Measurements from ENCODE around the gene HOXD9. TPM values are rescaled to one million over a fixed set of nuclear protein-coding genes. Genes with fewer than 3 reads are reported as not detected.

The HOXD9 gene
- total RNA-seq, 1 donor from 2014 or later: 5.7 TPM

DNA sequence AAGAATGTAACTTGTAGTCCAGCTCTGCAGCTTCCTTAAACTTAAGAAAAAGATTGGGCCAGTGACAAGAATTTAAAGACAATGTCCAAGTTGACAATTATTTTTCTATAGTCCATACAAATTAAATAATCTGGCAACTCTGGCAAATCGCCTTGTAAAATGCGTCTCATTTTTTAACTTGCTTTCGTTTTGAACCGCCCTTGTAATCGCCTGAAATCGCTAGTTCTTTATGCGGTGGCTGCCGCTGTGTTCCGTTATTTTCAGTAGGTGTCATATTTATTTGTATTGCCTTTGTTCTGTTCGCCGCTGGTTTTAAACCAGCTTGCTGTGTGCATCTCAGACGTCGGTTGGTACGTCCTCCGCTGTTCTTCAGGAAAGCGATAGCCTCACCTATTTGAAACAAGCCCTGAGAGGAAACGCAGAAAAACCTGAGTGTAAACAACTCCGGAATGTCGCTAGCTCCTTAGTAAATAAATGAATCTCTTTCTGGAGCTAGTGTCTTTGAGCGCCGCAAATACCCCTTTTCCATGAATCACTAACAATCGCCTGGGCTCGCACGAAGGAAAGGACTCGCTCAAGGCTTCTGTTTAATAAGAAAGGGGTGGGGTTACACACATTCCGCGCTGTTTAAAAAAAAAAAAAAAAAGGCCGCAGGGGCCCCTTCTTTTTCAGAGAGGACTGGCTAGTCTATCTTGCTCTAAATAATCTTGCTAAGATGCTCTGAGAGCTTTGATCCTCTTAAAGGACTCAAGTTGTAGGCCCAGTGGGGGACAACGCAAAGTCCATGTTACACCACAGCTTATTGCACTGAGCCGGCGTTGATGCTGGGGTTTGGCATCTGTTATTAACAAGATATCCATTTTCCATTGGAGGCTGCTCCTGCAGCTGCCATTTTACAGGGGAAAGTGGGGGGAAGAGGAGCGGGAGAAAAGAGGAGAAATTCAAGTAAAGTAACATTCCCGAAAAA, 10.0 kb downstream of the HOXD9 start:
- peaks cover 19 to 69% (median 29%) of the 10 kb centered on the region in 3 donors for H3K27me3 ChIP-seq (ENCODE audit: control insufficient read depth in 3 of 3, insufficient read depth in 3 of 3, low read length in 3 of 3)

GRCh38 chr2:176133389-176133788, 10.9 kb downstream of the HOXD9 start:
- H3K36me3 ChIP-seq (ENCODE audit: control insufficient read depth in 3 of 3, insufficient read depth in 3 of 3, low read length in 3 of 3): peaks cover 0 to 2% (median 0%) of the 10 kb centered on the region in 3 donors
- H3K4me1 ChIP-seq (ENCODE audit: control insufficient read depth in 3 of 3, insufficient read depth in 3 of 3, low read length in 3 of 3): peaks cover 6 to 26% (median 12%) of the 10 kb centered on the region in 3 donors
- H3K9ac ChIP-seq (ENCODE audit: low read depth in 1 of 3, low read length in 3 of 3): peak overlapping the region in 1 of 3 donors; percentile 3
- H3K27me3 ChIP-seq (ENCODE audit: control insufficient read depth in 3 of 3, insufficient read depth in 3 of 3, low read length in 3 of 3): peaks cover 13 to 65% (median 23%) of the 10 kb centered on the region in 3 donors
- H3K27ac ChIP-seq (ENCODE audit: low read depth, low read length): no peak overlapping the region
- H3K9me3 ChIP-seq (ENCODE audit: control insufficient read depth in 3 of 3, low read length in 3 of 3): no peaks in the 10 kb centered on the region
- no peak overlapping the region for H3K4me3 ChIP-seq (ENCODE audit: low read length in 3 of 3)

More for the DNA sequence above, 10.0 kb downstream of the HOXD9 start:
- no peaks in the 10 kb centered on the region for H3K9me3 ChIP-seq (ENCODE audit: control insufficient read depth in 3 of 3, low read length in 3 of 3)
- H3K36me3 ChIP-seq (ENCODE audit: control insufficient read depth in 3 of 3, insufficient read depth in 3 of 3, low read length in 3 of 3): peaks cover 0 to 2% (median 0%) of the 10 kb centered on the region in 3 donors
- peak overlapping the region; percentile 50 for H3K27ac ChIP-seq (ENCODE audit: low read depth, low read length)
- peak overlapping the region; percentile 22 to 66 (median 49) for H3K4me3 ChIP-seq (ENCODE audit: low read length in 3 of 3)
- H3K4me1 ChIP-seq (ENCODE audit: control insufficient read depth in 3 of 3, insufficient read depth in 3 of 3, low read length in 3 of 3): peaks cover 9 to 31% (median 10%) of the 10 kb centered on the region in 3 donors
- H3K9ac ChIP-seq (ENCODE audit: low read depth in 1 of 3, low read length in 3 of 3): peak overlapping the region; percentile 47 to 76 (median 60)

DNA sequence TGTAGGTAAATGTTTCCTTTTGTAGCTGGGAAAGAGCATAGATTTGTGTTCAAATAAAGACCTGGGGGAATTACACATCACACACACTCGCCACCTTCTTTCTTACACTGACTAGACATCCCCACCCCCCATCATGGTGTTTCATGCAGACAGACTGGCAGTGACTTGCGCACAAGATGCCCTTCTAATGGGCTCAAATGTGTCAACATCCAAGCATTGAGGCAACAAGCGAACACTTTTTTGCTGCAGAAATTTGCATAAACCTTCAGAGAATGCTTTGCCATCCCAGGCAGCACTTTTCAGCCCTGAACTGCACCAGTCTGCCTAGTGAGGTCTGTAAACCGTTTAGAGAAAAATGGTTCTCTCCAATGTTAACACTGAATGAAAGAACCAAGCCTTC, 11.5 kb downstream of the HOXD9 start:
- Histone ChIP-seq H3K4me3 (ENCODE audit: low read length in 3 of 3) (peak overlapping the region in 1 of 3 donors; percentile 23), H3K36me3 (ENCODE audit: control insufficient read depth in 3 of 3, insufficient read depth in 3 of 3, low read length in 3 of 3) (peaks cover 0 to 2% (median 0%) of the 10 kb centered on the region in 3 donors), H3K4me1 (ENCODE audit: control insufficient read depth in 3 of 3, insufficient read depth in 3 of 3, low read length in 3 of 3) (peaks cover 6 to 21% (median 16%) of the 10 kb centered on the region in 3 donors), H3K27me3 (ENCODE audit: control insufficient read depth in 3 of 3, insufficient read depth in 3 of 3, low read length in 3 of 3) (peaks cover 12 to 65% (median 18%) of the 10 kb centered on the region in 3 donors), H3K27ac (ENCODE audit: low read depth, low read length) (peak overlapping the region; percentile 88), H3K9ac (ENCODE audit: low read depth in 1 of 3, low read length in 3 of 3) (no peak overlapping the region), H3K9me3 (ENCODE audit: control insufficient read depth in 3 of 3, low read length in 3 of 3) (no peaks in the 10 kb centered on the region)

- Histone ChIP-seq H3K27ac (ENCODE audit: low read depth, low read length) (peak overlapping the region; percentile 88), H3K9me3 (ENCODE audit: control insufficient read depth in 3 of 3, low read length in 3 of 3) (no peaks in the 10 kb centered on the region), H3K9ac (ENCODE audit: low read depth in 1 of 3, low read length in 3 of 3) (no peak overlapping the region), H3K4me3 (ENCODE audit: low read length in 3 of 3) (no peak overlapping the region), H3K4me1 (ENCODE audit: control insufficient read depth in 3 of 3, insufficient read depth in 3 of 3, low read length in 3 of 3) (peaks cover 8 to 27% (median 21%) of the 10 kb centered on the region in 3 donors), H3K36me3 (ENCODE audit: control insufficient read depth in 3 of 3, insufficient read depth in 3 of 3, low read length in 3 of 3) (peaks cover 0 to 2% (median 0%) of the 10 kb centered on the region in 3 donors), H3K27me3 (ENCODE audit: control insufficient read depth in 3 of 3, insufficient read depth in 3 of 3, low read length in 3 of 3) (peaks cover 12 to 69% (median 21%) of the 10 kb centered on the region in 3 donors)
Observed at GRCh38 chr2:176135035-176135440, 12.5 kb downstream of the HOXD9 start.

- H3K27ac ChIP-seq (ENCODE audit: low read depth, low read length): peak overlapping the region; percentile 88
- H3K4me3 ChIP-seq (ENCODE audit: low read length in 3 of 3): peak overlapping the region; percentile 68 to 87 (median 77)
- peaks cover 0 to 2% (median 0%) of the 10 kb centered on the region in 3 donors for H3K36me3 ChIP-seq (ENCODE audit: control insufficient read depth in 3 of 3, insufficient read depth in 3 of 3, low read length in 3 of 3)
- H3K4me1 ChIP-seq (ENCODE audit: control insufficient read depth in 3 of 3, insufficient read depth in 3 of 3, low read length in 3 of 3): peaks cover 17 to 34% (median 28%) of the 10 kb centered on the region in 3 donors
- peak overlapping the region; percentile 79 to 85 (median 84) for H3K9ac ChIP-seq (ENCODE audit: low read depth in 1 of 3, low read length in 3 of 3)
- peaks cover 16 to 80% (median 17%) of the 10 kb centered on the region in 3 donors for H3K27me3 ChIP-seq (ENCODE audit: control insufficient read depth in 3 of 3, insufficient read depth in 3 of 3, low read length in 3 of 3)
- no peaks in the 10 kb centered on the region for H3K9me3 ChIP-seq (ENCODE audit: control insufficient read depth in 3 of 3, low read length in 3 of 3)
Observed at GRCh38 chr2:176136374-176137251, 14.1 kb downstream of the HOXD9 start.

DNA sequence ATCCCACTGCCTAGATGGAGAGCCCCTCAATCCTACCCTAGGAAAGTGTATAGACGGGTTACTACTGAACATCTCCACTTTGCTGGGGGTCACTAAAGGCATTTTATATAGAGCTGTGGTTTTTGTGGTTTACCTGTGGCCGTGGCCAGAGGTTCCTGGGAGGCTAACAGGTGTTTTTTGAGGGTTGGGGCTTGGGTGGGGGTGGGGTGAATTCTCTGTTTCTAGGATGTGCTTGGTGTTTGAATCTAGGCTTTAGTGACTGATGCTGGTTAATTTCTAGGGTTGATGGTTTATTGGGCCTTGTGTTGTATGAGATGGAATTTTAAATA, 14.7 kb downstream of the HOXD9 start:
- Histone ChIP-seq H3K4me1 (ENCODE audit: control insufficient read depth in 3 of 3, insufficient read depth in 3 of 3, low read length in 3 of 3) (peaks cover 17 to 34% (median 28%) of the 10 kb centered on the region in 3 donors), H3K9ac (ENCODE audit: low read depth in 1 of 3, low read length in 3 of 3) (peak overlapping the region; percentile 79 to 85 (median 84)), H3K9me3 (ENCODE audit: control insufficient read depth in 3 of 3, low read length in 3 of 3) (no peaks in the 10 kb centered on the region), H3K27me3 (ENCODE audit: control insufficient read depth in 3 of 3, insufficient read depth in 3 of 3, low read length in 3 of 3) (peaks cover 15 to 75% (median 16%) of the 10 kb centered on the region in 3 donors), H3K36me3 (ENCODE audit: control insufficient read depth in 3 of 3, insufficient read depth in 3 of 3, low read length in 3 of 3) (peaks cover 0 to under 1% (median 0%) of the 10 kb centered on the region in 3 donors), H3K27ac (ENCODE audit: low read depth, low read length) (peak overlapping the region; percentile 88), H3K4me3 (ENCODE audit: low read length in 3 of 3) (peak overlapping the region; percentile 68 to 87 (median 77))

DNA sequence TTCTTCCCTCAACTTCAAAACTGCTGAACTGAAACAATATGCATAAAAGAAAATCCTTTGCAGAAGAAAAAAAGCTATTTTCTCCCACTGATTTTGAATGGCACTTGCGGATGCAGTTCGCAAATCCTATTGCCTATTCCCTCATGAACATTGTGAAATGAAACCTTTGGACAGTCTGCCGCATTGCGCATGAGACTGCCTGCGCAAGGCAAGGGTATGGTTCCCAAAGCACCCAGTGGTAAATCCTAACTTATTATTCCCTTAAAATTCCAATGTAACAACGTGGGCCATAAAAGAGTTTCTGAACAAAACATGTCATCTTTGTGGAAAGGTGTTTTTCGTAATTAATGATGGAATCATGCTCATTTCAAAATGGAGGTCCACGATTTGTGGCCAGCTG, 15.4 kb downstream of the HOXD9 start:
- peak overlapping the region in 2 of 3 donors; percentile 5 to 48 for H3K9ac ChIP-seq (ENCODE audit: low read depth in 1 of 3, low read length in 3 of 3)
- peak overlapping the region; percentile 76 for H3K27ac ChIP-seq (ENCODE audit: low read depth, low read length)
- no peaks in the 10 kb centered on the region for H3K9me3 ChIP-seq (ENCODE audit: control insufficient read depth in 3 of 3, low read length in 3 of 3)
- H3K36me3 ChIP-seq (ENCODE audit: control insufficient read depth in 3 of 3, insufficient read depth in 3 of 3, low read length in 3 of 3): no peaks in the 10 kb centered on the region
- H3K4me3 ChIP-seq (ENCODE audit: low read length in 3 of 3): peak overlapping the region in 2 of 3 donors; percentile 10 to 87
- H3K27me3 ChIP-seq (ENCODE audit: control insufficient read depth in 3 of 3, insufficient read depth in 3 of 3, low read length in 3 of 3): peaks cover 12 to 73% (median 16%) of the 10 kb centered on the region in 3 donors
- peaks cover 19 to 34% (median 28%) of the 10 kb centered on the region in 3 donors for H3K4me1 ChIP-seq (ENCODE audit: control insufficient read depth in 3 of 3, insufficient read depth in 3 of 3, low read length in 3 of 3)

DNA sequence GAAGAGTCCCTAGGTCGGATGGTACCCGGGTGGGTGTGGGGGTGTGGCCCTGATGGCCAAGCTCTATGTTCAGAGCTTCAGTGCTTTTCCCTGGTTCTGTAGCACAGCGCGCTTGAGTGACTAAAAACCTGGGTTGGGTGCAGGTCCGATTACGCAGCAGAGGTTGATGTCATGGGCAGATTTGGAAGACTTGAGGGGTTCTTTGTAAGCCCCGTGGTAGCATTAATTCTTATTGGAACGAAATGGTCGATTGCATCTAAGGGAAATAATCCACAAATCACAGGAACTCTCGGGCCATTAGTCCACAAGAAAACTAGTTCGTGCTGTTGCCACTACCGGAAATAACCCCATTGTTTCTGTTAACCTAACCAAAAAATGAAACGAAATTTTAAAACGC, 16.0 kb downstream of the HOXD9 start:
- peaks cover 19 to 34% (median 28%) of the 10 kb centered on the region in 3 donors for H3K4me1 ChIP-seq (ENCODE audit: control insufficient read depth in 3 of 3, insufficient read depth in 3 of 3, low read length in 3 of 3)
- no peaks in the 10 kb centered on the region for H3K36me3 ChIP-seq (ENCODE audit: control insufficient read depth in 3 of 3, insufficient read depth in 3 of 3, low read length in 3 of 3)
- H3K27ac ChIP-seq (ENCODE audit: low read depth, low read length): peak overlapping the region; percentile 76
- peak overlapping the region; percentile 30 to 61 (median 60) for H3K9ac ChIP-seq (ENCODE audit: low read depth in 1 of 3, low read length in 3 of 3)
- H3K4me3 ChIP-seq (ENCODE audit: low read length in 3 of 3): peak overlapping the region in 2 of 3 donors; percentile 10 to 63
- H3K27me3 ChIP-seq (ENCODE audit: control insufficient read depth in 3 of 3, insufficient read depth in 3 of 3, low read length in 3 of 3): peaks cover 12 to 72% (median 16%) of the 10 kb centered on the region in 3 donors
- no peaks in the 10 kb centered on the region for H3K9me3 ChIP-seq (ENCODE audit: control insufficient read depth in 3 of 3, low read length in 3 of 3)

GRCh38 chr2:176138923-176139660, 16.6 kb downstream of the HOXD9 start:
- peak overlapping the region; percentile 30 to 61 (median 60) for H3K9ac ChIP-seq (ENCODE audit: low read depth in 1 of 3, low read length in 3 of 3)
- H3K36me3 ChIP-seq (ENCODE audit: control insufficient read depth in 3 of 3, insufficient read depth in 3 of 3, low read length in 3 of 3): no peaks in the 10 kb centered on the region
- peaks cover 19 to 33% (median 28%) of the 10 kb centered on the region in 3 donors for H3K4me1 ChIP-seq (ENCODE audit: control insufficient read depth in 3 of 3, insufficient read depth in 3 of 3, low read length in 3 of 3)
- H3K27ac ChIP-seq (ENCODE audit: low read depth, low read length): peak overlapping the region; percentile 76
- peaks cover 12 to 67% (median 15%) of the 10 kb centered on the region in 3 donors for H3K27me3 ChIP-seq (ENCODE audit: control insufficient read depth in 3 of 3, insufficient read depth in 3 of 3, low read length in 3 of 3)
- H3K9me3 ChIP-seq (ENCODE audit: control insufficient read depth in 3 of 3, low read length in 3 of 3): no peaks in the 10 kb centered on the region
- peak overlapping the region; percentile 39 to 63 (median 45) for H3K4me3 ChIP-seq (ENCODE audit: low read length in 3 of 3)

All from skeletal muscle tissue (tissue), 4 donors.